Measurements from ENCODE around the gene COL7A1.
A peak's percentile ranks its signal among the peaks of the same experiment; 100 is the strongest.

The COL7A1 gene

GRCh38 chr3:48594417-48595049 is 596 bp downstream of the COL7A1 start:
- Histone ChIP-seq H3K27ac (peak overlapping the region in 20 of 21 experiments; percentile 40 to 95 (median 84)), H3K4me3 (peak overlapping the region; percentile 35 to 51 (median 49))

GRCh38 chr3:48593337-48593736 is 1.8 kb downstream of the COL7A1 start:
- Histone ChIP-seq H3K4me3 (peak overlapping the region in 5 of 7 experiments; percentile 35 to 51 (median 49)), H3K27ac (peak overlapping the region in 3 of 21 experiments; percentile 60 to 90 (median 84))

GRCh38 chr3:48592519-48593087 is 2.5 kb downstream of the COL7A1 start:
- H3K4me3 ChIP-seq = no peak overlapping the region
- H3K27ac ChIP-seq = peak overlapping the region in 1 of 21 experiments; percentile 7

- H3K27ac ChIP-seq = peak overlapping the region in 1 of 21 experiments; percentile 14
- H3K4me3 ChIP-seq = no peak overlapping the region
Observed at GRCh38 chr3:48591886-48592518, 3.1 kb downstream of the COL7A1 start.

- H3K27ac ChIP-seq = peak overlapping the region in 1 of 21 experiments; percentile 14
- no peak overlapping the region for H3K4me3 ChIP-seq
Observed at GRCh38 chr3:48591436-48591835, 3.7 kb downstream of the COL7A1 start.

- H3K4me3 ChIP-seq = no peak overlapping the region
- no peak overlapping the region for H3K27ac ChIP-seq
Observed at GRCh38 chr3:48588230-48588629, 6.9 kb downstream of the COL7A1 start.

- no peak overlapping the region for H3K4me3 ChIP-seq
- no peak overlapping the region for H3K27ac ChIP-seq
Observed at GRCh38 chr3:48587686-48588085, 7.4 kb downstream of the COL7A1 start.

- Histone ChIP-seq H3K27ac (peak overlapping the region in 1 of 21 experiments; percentile 48), H3K4me3 (no peak overlapping the region)
Observed at GRCh38 chr3:48585411-48585810, 9.7 kb downstream of the COL7A1 start.

- H3K4me3 ChIP-seq = no peak overlapping the region
- peak overlapping the region in 1 of 21 experiments; percentile 48 for H3K27ac ChIP-seq
Observed at GRCh38 chr3:48584836-48585235, 10.3 kb downstream of the COL7A1 start.

GRCh38 chr3:48581621-48582481 is 13.3 kb downstream of the COL7A1 start:
- H3K4me3 ChIP-seq = no peak overlapping the region
- peak overlapping the region in 3 of 21 experiments; percentile 16 to 61 (median 30) for H3K27ac ChIP-seq

GRCh38 chr3:48576647-48577046 is 18.5 kb downstream of the COL7A1 start:
- peak overlapping the region in 1 of 21 experiments; percentile 58 for H3K27ac ChIP-seq
- no peak overlapping the region for H3K4me3 ChIP-seq

- H3K4me3 ChIP-seq = no peak overlapping the region
- H3K27ac ChIP-seq = peak overlapping the region in 1 of 21 experiments; percentile 54
Observed at GRCh38 chr3:48575366-48575765, 19.8 kb downstream of the COL7A1 start.

GRCh38 chr3:48573973-48574585 is 21.1 kb downstream of the COL7A1 start:
- Histone ChIP-seq H3K4me3 (no peak overlapping the region), H3K27ac (peak overlapping the region in 1 of 21 experiments; percentile 41)

- Histone ChIP-seq H3K27ac (peak overlapping the region in 2 of 21 experiments; percentile 14 to 68), H3K4me3 (no peak overlapping the region)
Observed at GRCh38 chr3:48572517-48572916, 22.6 kb downstream of the COL7A1 start.

GRCh38 chr3:48571938-48572337 is 23.2 kb downstream of the COL7A1 start:
- peak overlapping the region in 1 of 21 experiments; percentile 68 for H3K27ac ChIP-seq
- no peak overlapping the region for H3K4me3 ChIP-seq

- Histone ChIP-seq H3K27ac (peak overlapping the region in 1 of 21 experiments; percentile 68), H3K4me3 (no peak overlapping the region)
Observed at GRCh38 chr3:48569808-48570450, 25.2 kb downstream of the COL7A1 start.

- Histone ChIP-seq H3K4me3 (no peak overlapping the region), H3K27ac (peak overlapping the region in 2 of 21 experiments; percentile 40 to 68)
Observed at GRCh38 chr3:48569400-48569799, 25.7 kb downstream of the COL7A1 start.

GRCh38 chr3:48568476-48568875 is 26.7 kb downstream of the COL7A1 start:
- Histone ChIP-seq H3K27ac (peak overlapping the region in 3 of 21 experiments; percentile 35 to 68 (median 40)), H3K4me3 (no peak overlapping the region)

GRCh38 chr3:48567500-48567899 is 27.6 kb downstream of the COL7A1 start:
- no peak overlapping the region for H3K4me3 ChIP-seq

More at GRCh38 chr3:48567500-48567899, 27.6 kb downstream of the COL7A1 start:
- peak overlapping the region in 2 of 21 experiments; percentile 43 to 68 for H3K27ac ChIP-seq

Data from skin epidermis (tissue), 12 donors.